RCC 7860 (cell line): ENCODE measurements around the gene PACS2.

Source experiments
- DNase-seq: peaks from one replicate; pipeline ENCODE4 v3.0.0-alpha.2; 2015; ENCODE audit warnings: low spot score
- FAIRE-seq: peaks from 2 replicates; lab custom pipeline; 2012; peaks lifted over from hg19 to GRCh38; lab: Jason Lieb, UNC

Gene PACS2

GRCh38 chr14:105366386-105367074, 52.0 kb downstream of the PACS2 start:
- FAIRE-seq (no peak), DNase-seq (no peak)

DNA sequence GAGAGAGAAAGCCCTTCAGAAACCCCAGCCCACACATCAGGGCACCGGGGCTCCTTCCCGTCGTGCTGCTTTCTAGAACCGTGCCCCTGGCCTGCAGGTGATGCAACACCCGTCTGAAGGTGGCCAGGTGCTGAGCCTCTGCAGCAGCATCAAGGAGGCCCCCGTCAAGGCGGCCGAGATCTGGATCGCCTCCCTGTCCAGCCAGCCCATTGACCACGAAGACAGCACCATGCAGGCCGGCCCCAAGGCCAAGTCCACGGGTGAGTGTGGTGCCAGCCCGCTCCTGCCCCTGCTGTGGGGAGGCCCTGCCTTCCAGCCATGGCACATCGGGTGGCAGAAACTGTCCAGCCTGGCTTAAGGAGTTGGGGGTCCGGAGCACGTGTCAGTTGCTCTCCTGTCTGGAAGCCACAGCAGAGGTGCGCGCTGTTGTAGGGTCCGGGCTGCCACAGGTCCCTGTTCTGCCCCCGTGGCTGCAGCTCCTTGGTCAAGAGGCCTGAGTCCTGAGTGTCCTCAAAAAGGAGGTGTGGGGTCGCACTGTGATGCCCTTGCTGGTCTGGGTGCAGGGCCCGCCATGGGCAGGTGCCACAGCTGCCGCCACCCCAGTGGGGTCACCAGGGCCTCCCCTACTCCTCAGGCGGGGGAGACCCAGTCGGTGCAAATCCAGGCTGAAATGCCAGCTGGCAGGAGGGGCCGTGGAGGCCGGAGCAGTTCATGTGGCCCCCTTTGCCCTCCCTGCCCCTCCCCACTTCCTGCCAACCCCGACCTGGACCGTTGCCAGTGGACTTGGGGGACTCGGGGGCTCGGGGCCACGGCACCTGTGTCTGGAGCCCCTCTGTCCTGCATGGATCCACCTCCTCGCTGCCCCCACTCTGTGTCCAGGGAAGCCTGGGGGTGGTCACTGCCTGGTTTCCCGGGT, 52.8 kb downstream of the PACS2 start:
- FAIRE-seq (no peak), DNase-seq (no peak)

GRCh38 chr14:105368032-105368417, 53.5 kb downstream of the PACS2 start:
- DNase-seq = no peak
- no peak for FAIRE-seq

GRCh38 chr14:105368426-105368825, 53.9 kb downstream of the PACS2 start:
- no peak for DNase-seq

GRCh38 chr14:105368910-105369652, 54.5 kb downstream of the PACS2 start:
- no peak for FAIRE-seq
- DNase-seq = no peak

More at GRCh38 chr14:105368426-105368825, 53.9 kb downstream of the PACS2 start:
- FAIRE-seq = no peak

- no peak for FAIRE-seq
- no peak for DNase-seq
These were observed 55.1 kb downstream of the PACS2 start for GRCh38 chr14:105369653-105370040.

DNA sequence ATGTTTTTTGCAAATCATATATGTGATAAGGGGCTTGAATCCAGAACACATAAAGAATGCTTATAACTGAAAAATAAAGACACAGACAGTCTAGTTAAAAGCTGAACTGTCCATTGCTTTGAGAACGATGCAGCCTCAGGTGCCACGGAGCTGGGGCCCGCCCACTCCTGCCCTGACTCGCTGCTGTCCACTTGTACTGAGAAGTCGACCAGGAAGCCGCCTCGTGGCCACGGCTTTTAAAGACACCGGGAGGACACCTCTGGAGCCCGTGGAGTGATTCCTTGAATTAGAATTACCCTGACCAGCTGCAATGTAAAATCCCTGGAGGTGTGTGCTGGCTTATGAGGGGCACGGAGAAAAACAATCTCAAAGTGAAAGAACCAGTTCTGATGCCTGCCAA, 59.8 kb downstream of the PACS2 start:
- no peak for FAIRE-seq
- DNase-seq = no peak

DNA sequence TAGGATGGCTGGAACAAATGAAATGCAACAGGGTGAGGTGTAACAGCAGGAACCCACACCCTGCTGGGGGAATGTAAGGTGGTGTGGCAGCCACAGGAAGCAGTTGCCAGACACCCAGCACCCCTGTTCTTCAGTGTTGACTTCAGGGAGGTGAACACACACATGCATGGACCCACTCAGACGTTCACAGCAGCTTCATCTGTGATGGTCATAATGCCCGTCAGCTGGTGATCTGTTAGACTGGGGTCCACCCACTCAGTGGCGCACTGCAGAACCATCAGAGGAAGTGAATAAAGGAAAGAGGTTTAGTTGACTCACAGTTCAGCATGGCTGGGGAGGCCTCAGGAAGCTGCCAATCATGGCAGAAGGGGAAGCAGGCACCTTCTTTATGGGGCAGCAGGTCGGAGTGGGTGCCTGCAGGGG, 61.1 kb downstream of the PACS2 start:
- FAIRE-seq (no peak), DNase-seq (no peak)

- FAIRE-seq (no peak), DNase-seq (no peak)
These were observed 62.2 kb downstream of the PACS2 start for GRCh38 chr14:105376521-105377440.

DNA sequence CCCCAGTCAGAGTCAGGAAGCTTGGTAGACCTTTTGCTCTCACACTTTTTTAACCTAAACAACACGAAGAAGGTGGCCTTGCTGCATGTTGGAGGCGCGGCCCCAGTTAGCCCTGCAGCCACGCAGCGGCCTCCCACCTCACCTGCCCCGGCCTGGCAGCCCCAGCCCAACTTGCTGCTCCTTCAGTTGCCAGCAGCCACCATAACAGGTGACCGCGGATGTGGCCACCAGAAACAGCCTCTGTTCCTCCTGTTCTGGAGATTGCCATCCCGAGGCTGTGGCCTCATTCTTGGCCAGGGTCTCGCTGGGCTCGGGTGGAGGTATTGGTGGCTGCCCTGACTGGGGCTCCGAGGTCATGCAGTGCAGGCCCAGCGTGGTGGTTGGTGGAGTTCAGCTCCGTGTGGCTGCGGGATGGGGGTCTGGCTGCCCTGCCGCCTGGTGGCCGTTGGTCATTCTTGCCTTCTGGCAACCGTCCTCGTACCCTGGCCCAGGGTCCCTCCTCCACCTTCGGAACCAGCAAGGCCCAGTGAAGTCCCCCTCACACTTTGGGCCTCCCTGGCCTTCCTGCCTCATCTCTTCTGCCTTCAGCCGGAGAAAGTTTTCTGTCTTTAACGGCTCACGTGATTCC, 63.1 kb downstream of the PACS2 start:
- no peak for DNase-seq
- no peak for FAIRE-seq

DNA sequence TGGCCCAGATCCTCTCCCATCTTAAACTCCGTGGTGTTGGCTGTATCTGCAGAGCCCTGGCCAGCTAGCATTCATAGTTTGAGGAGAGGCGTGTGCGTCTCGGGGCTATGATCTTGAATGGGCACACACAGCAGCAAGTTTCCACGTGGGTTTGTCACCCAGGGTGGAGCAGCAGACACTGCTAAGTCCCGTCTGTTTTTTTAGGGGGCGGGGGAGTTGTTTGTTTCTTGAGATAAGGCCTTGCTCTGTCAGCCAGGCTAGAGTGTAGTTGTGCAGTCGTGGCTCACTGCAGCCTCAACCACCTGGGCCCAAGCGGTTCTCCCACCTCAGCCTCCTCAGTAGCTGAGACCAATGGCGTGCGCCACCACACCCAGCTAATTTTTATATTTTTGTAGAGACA, 63.7 kb downstream of the PACS2 start:
- DNase-seq (no peak), FAIRE-seq (no peak)

DNA sequence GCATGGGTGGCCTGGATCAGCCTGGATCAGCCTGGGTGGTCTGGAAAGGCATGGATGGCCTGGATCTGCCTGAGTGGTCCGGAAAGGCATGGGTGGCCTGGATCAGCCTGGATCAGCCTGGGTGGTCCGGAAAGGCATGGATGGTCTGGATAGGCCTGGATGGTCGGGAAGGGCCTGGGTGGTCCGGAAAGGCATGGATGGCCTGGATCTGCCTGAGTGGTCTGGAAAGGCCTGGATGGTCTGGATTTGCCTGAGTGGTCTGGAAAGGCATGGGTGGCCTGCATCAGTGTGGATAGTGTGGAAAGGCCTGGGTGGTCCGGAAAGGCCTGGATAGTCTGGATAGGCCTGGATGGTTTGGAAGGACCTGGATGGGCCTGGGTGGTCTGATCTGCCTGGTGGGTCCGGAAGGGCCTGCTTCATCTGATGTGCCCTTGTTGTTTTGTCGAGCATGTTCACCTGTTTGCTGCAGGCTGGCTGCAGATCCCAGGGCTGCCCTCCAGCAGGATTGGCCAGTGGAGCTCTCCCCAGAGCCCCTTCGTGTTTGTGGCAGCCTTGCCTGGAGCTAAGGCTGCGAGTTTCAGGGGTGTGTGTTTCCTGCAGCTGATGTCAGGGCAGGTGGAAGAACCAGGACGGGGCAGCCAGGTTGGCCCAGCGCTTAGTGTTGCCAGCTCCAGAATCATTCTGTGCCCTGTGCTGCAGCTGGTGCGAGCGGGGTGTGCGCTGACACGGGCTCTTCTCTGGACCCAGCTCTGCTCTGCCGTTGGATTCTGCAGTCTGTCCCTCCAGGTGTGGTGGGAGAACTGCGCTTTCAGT, 64.5 kb downstream of the PACS2 start:
- DNase-seq = no peak
- FAIRE-seq = no peak

- DNase-seq (no peak), FAIRE-seq (no peak)
These were observed 65.4 kb downstream of the PACS2 start for GRCh38 chr14:105379946-105380345.

DNA sequence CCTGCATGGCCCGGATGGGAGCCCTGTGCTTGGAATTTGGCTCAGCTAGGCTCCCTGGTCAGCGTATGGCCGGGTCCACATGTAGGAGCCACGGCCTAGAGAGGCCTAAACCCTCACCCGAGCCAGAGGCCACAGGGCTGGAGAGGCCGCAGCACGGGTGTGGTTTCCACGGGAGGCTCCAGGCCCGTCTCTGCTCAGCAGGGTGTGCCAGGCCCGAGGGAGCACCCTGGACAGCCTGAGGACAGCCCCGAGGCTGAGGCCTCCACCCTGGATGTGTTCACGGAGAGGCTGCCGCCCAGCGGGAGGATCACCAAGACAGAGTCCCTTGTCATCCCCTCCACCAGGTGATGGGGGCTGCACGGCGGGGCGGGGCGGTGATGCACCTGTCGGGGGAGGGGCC, 66.2 kb downstream of the PACS2 start:
- no peak for FAIRE-seq

GRCh38 chr14:105381446-105382342, 67.1 kb downstream of the PACS2 start:
- DNase-seq = no peak
- no peak for FAIRE-seq

More for the DNA sequence above, 66.2 kb downstream of the PACS2 start:
- no peak for DNase-seq

GRCh38 chr14:105382343-105383082, 68.0 kb downstream of the PACS2 start:
- FAIRE-seq = no peak
- DNase-seq = no peak

DNA sequence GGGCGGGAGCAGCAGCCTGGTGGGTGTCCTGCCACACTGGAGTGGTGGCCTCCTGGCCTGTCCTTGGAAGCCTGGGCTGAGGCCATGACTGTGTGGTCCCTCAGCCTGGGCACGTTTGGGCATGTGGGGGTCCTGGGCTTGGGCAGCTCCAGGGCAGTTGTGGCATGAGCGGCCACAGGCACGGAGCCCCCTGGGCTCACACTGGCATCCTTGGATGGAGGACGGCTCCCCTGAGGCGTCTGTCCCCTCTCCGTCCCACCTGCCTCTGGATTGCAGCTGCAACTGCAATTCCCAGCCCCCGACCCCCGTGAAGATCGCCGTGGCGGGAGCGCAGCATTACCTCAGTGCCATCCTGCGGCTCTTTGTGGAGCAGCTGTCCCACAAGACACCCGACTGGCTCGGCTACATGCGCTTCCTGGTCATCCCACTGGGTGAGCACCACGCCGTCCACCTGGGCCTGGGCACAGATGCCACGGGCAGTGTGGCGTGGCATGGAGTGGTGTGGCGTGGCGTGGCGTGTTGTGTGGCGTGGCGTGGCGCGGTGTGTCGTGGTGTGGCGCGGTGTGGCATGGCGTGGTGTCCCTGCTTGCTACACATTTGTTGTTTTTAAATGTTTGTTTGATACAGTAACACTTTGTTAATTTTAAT, 68.7 kb downstream of the PACS2 start:
- FAIRE-seq = no peak

More for the DNA sequence above, 68.7 kb downstream of the PACS2 start:
- no peak for DNase-seq
